Transverse colon (tissue), 3 donors: ENCODE data around the gene PAFAH2.
A peak's percentile ranks its signal among the peaks of the same experiment; 100 is the strongest.

Experiments used
- POLR2A ChIP-seq: fragments of 450-650 bp; IDR thresholded peaks from one replicate; pipeline ENCODE4 v1.6.1; 2016; ENCODE audit warnings: antibody characterized with exemption, mild to moderate bottlenecking, moderate library complexity
- TF ChIP-seq, protein P1 (sequence below), 5 experiments: fragments of 200-600 bp in 3 of 5; fragments of 450-650 bp in 2 of 5; sonication (generic) in 3 of 5; IDR thresholded peaks; 1 replicate in 2 of 5; 2 replicates in 3 of 5; pipeline ENCODE4 v1.5.1; 2016 to 2017; ENCODE audit warnings: antibody characterized with exemption in 5 of 5, inconsistent platforms in 3 of 5, mild to moderate bottlenecking in 2 of 5, moderate library complexity in 1 of 5

GRCh38 chr1:25996966-25997827 lies 666 bp downstream of the PAFAH2 start:
- peak; percentile 52 for TF ChIP-seq POLR2A
- TF ChIP-seq, protein P1, sequence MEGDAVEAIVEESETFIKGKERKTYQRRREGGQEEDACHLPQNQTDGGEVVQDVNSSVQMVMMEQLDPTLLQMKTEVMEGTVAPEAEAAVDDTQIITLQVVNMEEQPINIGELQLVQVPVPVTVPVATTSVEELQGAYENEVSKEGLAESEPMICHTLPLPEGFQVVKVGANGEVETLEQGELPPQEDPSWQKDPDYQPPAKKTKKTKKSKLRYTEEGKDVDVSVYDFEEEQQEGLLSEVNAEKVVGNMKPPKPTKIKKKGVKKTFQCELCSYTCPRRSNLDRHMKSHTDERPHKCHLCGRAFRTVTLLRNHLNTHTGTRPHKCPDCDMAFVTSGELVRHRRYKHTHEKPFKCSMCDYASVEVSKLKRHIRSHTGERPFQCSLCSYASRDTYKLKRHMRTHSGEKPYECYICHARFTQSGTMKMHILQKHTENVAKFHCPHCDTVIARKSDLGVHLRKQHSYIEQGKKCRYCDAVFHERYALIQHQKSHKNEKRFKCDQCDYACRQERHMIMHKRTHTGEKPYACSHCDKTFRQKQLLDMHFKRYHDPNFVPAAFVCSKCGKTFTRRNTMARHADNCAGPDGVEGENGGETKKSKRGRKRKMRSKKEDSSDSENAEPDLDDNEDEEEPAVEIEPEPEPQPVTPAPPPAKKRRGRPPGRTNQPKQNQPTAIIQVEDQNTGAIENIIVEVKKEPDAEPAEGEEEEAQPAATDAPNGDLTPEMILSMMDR (IDR thresholded peaks at IDR 0.05) = no peak
